Urinary bladder (tissue), 4 donors: ENCODE measurements around the gene ORC5. TPM values are rescaled to one million over a fixed set of nuclear protein-coding genes. Genes with fewer than 3 reads are reported as not detected.

ENCODE experiments used
- DNase-seq: peaks from one replicate; pipeline ENCODE4 v3.0.0-alpha.2; 2015; ENCODE audit errors: extremely low spot score
- H3K27ac ChIP-seq: one replicate; pipeline ENCODE4 v1.5.1; 2013; ENCODE audit warnings: low read depth, mild to moderate bottlenecking, moderate library complexity
- H3K36me3 ChIP-seq: one replicate; pipeline ENCODE4 v1.6.1; 2013; ENCODE audit warnings: mild to moderate bottlenecking, moderate library complexity; ENCODE audit not compliant: insufficient read depth
- H3K4me1 ChIP-seq: one replicate; pipeline ENCODE4 v1.6.1; 2013; ENCODE audit warnings: mild to moderate bottlenecking, moderate library complexity; ENCODE audit not compliant: insufficient read depth
- H3K4me3 ChIP-seq: one replicate; pipeline ENCODE4 v1.5.1; 2013; ENCODE audit warnings: low read depth, low read length
- WGBS: extraction: QIAGEN DNeasy Blood & Tissue Kit; methylation state at CpG from one replicate; pipeline ENCODE4 v1.1.7; 2013; 5-methylcytosine and 5-hydroxymethylcytosine counted together
- polyA plus RNA-seq: library from polyadenylated mRNA; stranded (reverse); fragments of 200-250 nt; gene quantifications from one replicate; pipeline ENCODE4 v1.2.3, GENCODE V29; 2013
- total RNA-seq: library from RNA; depleted of rRNA; stranded (reverse); fragments of >200 nt; gene quantifications from one replicate; pipeline ENCODE4 v1.2.3, GENCODE V29; 2014
- donor health status: healthy with polysubstance abuse.
- donor health status: healthy.

Gene ORC5
- total and polyA plus RNA-seq, 2 donors = 12.3 to 47.6 TPM

- Histone ChIP-seq H3K4me1 (no peaks in the 10 kb centered on the region), H3K36me3 (peaks cover 2% of the 10 kb centered on the region), H3K4me3 (no peak overlapping the region), H3K27ac (no peak overlapping the region)
- no peak for DNase-seq
- 48% methylated on average over 4 of the region's 4 CpGs for WGBS
Measured at GRCh38 chr7:104135760-104136558, 71.9 kb downstream of the ORC5 start.

- no peak for DNase-seq
- Histone ChIP-seq H3K27ac (no peak overlapping the region), H3K36me3 (peaks cover 2% of the 10 kb centered on the region), H3K4me3 (no peak overlapping the region), H3K4me1 (no peaks in the 10 kb centered on the region)
Measured at GRCh38 chr7:104133238-104133637, 74.6 kb downstream of the ORC5 start.

GRCh38 chr7:104130726-104131125 lies 77.1 kb downstream of the ORC5 start:
- DNase-seq = no peak
- Histone ChIP-seq H3K27ac (no peak overlapping the region), H3K36me3 (peaks cover 2% of the 10 kb centered on the region), H3K4me1 (no peaks in the 10 kb centered on the region), H3K4me3 (no peak overlapping the region)
- 94% methylated on average over 4 of the region's 4 CpGs for WGBS

- Histone ChIP-seq H3K27ac (no peak overlapping the region), H3K36me3 (no peaks in the 10 kb centered on the region), H3K4me3 (no peak overlapping the region), H3K4me1 (no peaks in the 10 kb centered on the region)
- WGBS = 86% methylated on average over 2 of the region's 2 CpGs
- DNase-seq = no peak
Measured at GRCh38 chr7:104127204-104127603, 80.6 kb downstream of the ORC5 start.

GRCh38 chr7:104126411-104126841 lies 81.4 kb downstream of the ORC5 start:
- 42% methylated on average over 4 of the region's 4 CpGs for WGBS
- no peak overlapping the region for H3K27ac ChIP-seq
- no peaks in the 10 kb centered on the region for H3K4me1 ChIP-seq
- no peaks in the 10 kb centered on the region for H3K36me3 ChIP-seq
- H3K4me3 ChIP-seq = no peak overlapping the region
- no peak for DNase-seq

- no peaks in the 10 kb centered on the region for H3K36me3 ChIP-seq
- WGBS = 76% methylated on average over 4 of the region's 4 CpGs
Measured at GRCh38 chr7:104124893-104125477, 82.8 kb downstream of the ORC5 start.

GRCh38 chr7:104124469-104124868 lies 83.3 kb downstream of the ORC5 start:
- Histone ChIP-seq H3K36me3 (no peaks in the 10 kb centered on the region), H3K4me1 (no peaks in the 10 kb centered on the region), H3K27ac (no peak overlapping the region), H3K4me3 (no peak overlapping the region)
- DNase-seq = no peak
- WGBS = 92% methylated on average over 3 of the region's 3 CpGs

More at GRCh38 chr7:104124893-104125477, 82.8 kb downstream of the ORC5 start:
- no peak overlapping the region for H3K27ac ChIP-seq
- DNase-seq = no peak
- no peaks in the 10 kb centered on the region for H3K4me1 ChIP-seq
- H3K4me3 ChIP-seq = no peak overlapping the region

GRCh38 chr7:104123786-104124185 lies 84.0 kb downstream of the ORC5 start:
- no peaks in the 10 kb centered on the region for H3K4me1 ChIP-seq
- WGBS = 90% methylated on average over 3 of the region's 3 CpGs
- DNase-seq = no peak
- H3K4me3 ChIP-seq = no peak overlapping the region
- no peaks in the 10 kb centered on the region for H3K36me3 ChIP-seq
- H3K27ac ChIP-seq = no peak overlapping the region

- H3K36me3 ChIP-seq = no peaks in the 10 kb centered on the region
- H3K27ac ChIP-seq = no peak overlapping the region
- DNase-seq = no peak
- H3K4me1 ChIP-seq = no peaks in the 10 kb centered on the region
- no peak overlapping the region for H3K4me3 ChIP-seq
- WGBS = 87% methylated on average over 2 of the region's 2 CpGs
Measured at GRCh38 chr7:104113788-104114187, 94.0 kb downstream of the ORC5 start.

GRCh38 chr7:104112623-104113022 lies 95.2 kb downstream of the ORC5 start:
- 86% methylated on average over 1 of the region's 1 CpG for WGBS
- DNase-seq = no peak

GRCh38 chr7:104111271-104111670 lies 96.5 kb downstream of the ORC5 start:
- DNase-seq = no peak
- H3K27ac ChIP-seq = no peak overlapping the region
- no peak overlapping the region for H3K4me3 ChIP-seq
- no peaks in the 10 kb centered on the region for H3K36me3 ChIP-seq
- H3K4me1 ChIP-seq = no peaks in the 10 kb centered on the region
- WGBS = 50% methylated on average over 2 of the region's 2 CpGs

More at GRCh38 chr7:104112623-104113022, 95.2 kb downstream of the ORC5 start:
- H3K27ac ChIP-seq = no peak overlapping the region
- H3K4me1 ChIP-seq = no peaks in the 10 kb centered on the region
- no peak overlapping the region for H3K4me3 ChIP-seq
- H3K36me3 ChIP-seq = no peaks in the 10 kb centered on the region

GRCh38 chr7:104106108-104106905 lies 101.5 kb downstream of the ORC5 start:
- no peaks in the 10 kb centered on the region for H3K4me1 ChIP-seq
- DNase-seq = no peak
- H3K4me3 ChIP-seq = no peak overlapping the region
- no peak overlapping the region for H3K27ac ChIP-seq
- WGBS = 69% methylated on average over 3 of the region's 3 CpGs
- H3K36me3 ChIP-seq = no peaks in the 10 kb centered on the region

- H3K36me3 ChIP-seq = no peaks in the 10 kb centered on the region
- no peak overlapping the region for H3K27ac ChIP-seq
- H3K4me1 ChIP-seq = no peaks in the 10 kb centered on the region
- no peak overlapping the region for H3K4me3 ChIP-seq
- DNase-seq = no peak
- 82% methylated on average over 1 of the region's 1 CpG for WGBS
Measured at GRCh38 chr7:104098890-104099289, 108.9 kb downstream of the ORC5 start.

- Histone ChIP-seq H3K36me3 (no peaks in the 10 kb centered on the region), H3K4me1 (no peaks in the 10 kb centered on the region), H3K27ac (no peak overlapping the region), H3K4me3 (no peak overlapping the region)
- DNase-seq = no peak
- 80% methylated on average over 6 of the region's 6 CpGs for WGBS
Measured at GRCh38 chr7:104096683-104097082, 111.1 kb downstream of the ORC5 start.
